GM23338 (cell line): Measurements from ENCODE around the gene INPP4B. TPM values are rescaled to one million over a fixed set of nuclear protein-coding genes. Genes with fewer than 3 reads are reported as not detected.
"Not testable (repeated sequence)": the region's sequence is repeated elsewhere in the genome, so short reads cannot be mapped to it uniquely, and the experiment has no call there.

ENCODE experiments used
- ATAC-seq: fragments of 200-7000 bp; cut with Tn5 transposase; 3 replicates; pipeline ENCODE4 v1.9.1; 2020
- DNase-seq: peaks from one replicate; pipeline ENCODE4 v3.0.0-alpha.2; 2015; ENCODE audit warnings: low spot score
- H2AFZ ChIP-seq: fragments of 200-600 bp; sonication (generic); 2 replicates; pipeline ENCODE4 v1.8.0; 2016; ENCODE audit warnings: antibody characterized with exemption, mild to moderate bottlenecking, moderate library complexity
- H3F3A ChIP-seq: fragments of 200-600 bp; sonication (generic); replicated peaks from 2 replicates; pipeline ENCODE4 v1.8.0; 2017; ENCODE audit warnings: antibody characterized with exemption, mixed run types, low read depth
- H3K27ac ChIP-seq: fragments of 200-600 bp; sonication (generic); 2 replicates; pipeline ENCODE4 v1.6.1; 2016; ENCODE audit warnings: low read depth
- H3K27me3 ChIP-seq: fragments of 200-600 bp; sonication (generic); 2 replicates; pipeline ENCODE4 v1.8.0; 2016; ENCODE audit warnings: mild to moderate bottlenecking, mixed run types, moderate library complexity; ENCODE audit not compliant: insufficient read depth
- H3K36me3 ChIP-seq: fragments of 200-600 bp; sonication (generic); 2 replicates; pipeline ENCODE4 v1.8.0; 2016; ENCODE audit warnings: mild to moderate bottlenecking; ENCODE audit not compliant: insufficient read depth
- H3K4me1 ChIP-seq: fragments of 200-600 bp; sonication (generic); 2 replicates; pipeline ENCODE4 v1.8.0; 2016; ENCODE audit warnings: mild to moderate bottlenecking, moderate library complexity; ENCODE audit not compliant: insufficient read depth
- H3K4me2 ChIP-seq: fragments of 200-600 bp; sonication (generic); 2 replicates; pipeline ENCODE4 v1.7.1; 2017; ENCODE audit warnings: mixed run types
- H3K4me3 ChIP-seq: fragments of 200-600 bp; sonication (generic); 2 replicates; pipeline ENCODE4 v1.6.1; 2016; ENCODE audit warnings: mixed run types
- H3K79me2 ChIP-seq: fragments of 200-600 bp; sonication (generic); replicated peaks from 2 replicates; pipeline ENCODE4 v1.8.0; 2017; ENCODE audit warnings: mild to moderate bottlenecking; ENCODE audit not compliant: insufficient read depth
- H3K9me2 ChIP-seq: fragments of 200-600 bp; sonication (generic); 2 replicates; pipeline ENCODE4 v1.8.0; 2017; ENCODE audit not compliant: insufficient read depth
- H4K20me1 ChIP-seq: fragments of 200-600 bp; sonication (generic); replicated peaks from 2 replicates; pipeline ENCODE4 v1.8.0; 2017; ENCODE audit warnings: mild to moderate bottlenecking; ENCODE audit not compliant: insufficient read depth
- H3K27ac Mint-ChIP-seq: 2 replicates; pipeline ENCODE4 v1.8.0; 2020; ENCODE audit warnings: inconsistent platforms, mild to moderate bottlenecking, moderate library complexity, mixed read lengths
- H3K27me3 Mint-ChIP-seq: 3 replicates; pipeline ENCODE4 v1.8.0; 2022; ENCODE audit warnings: low read depth, mild to moderate bottlenecking, moderate library complexity, mixed read lengths, inconsistent platforms; ENCODE audit not compliant: insufficient read depth, poor library complexity
- H3K36me3 Mint-ChIP-seq: 3 replicates; pipeline ENCODE4 v1.8.0; 2021; ENCODE audit warnings: low read depth, mild to moderate bottlenecking, inconsistent platforms, moderate library complexity, mixed read lengths
- H3K4me1 Mint-ChIP-seq: 3 replicates; pipeline ENCODE4 v1.8.0; 2020; ENCODE audit warnings: mild to moderate bottlenecking, inconsistent platforms, mixed read lengths
- H3K4me3 Mint-ChIP-seq: 3 replicates; pipeline ENCODE4 v1.8.0; 2021; ENCODE audit warnings: moderate library complexity, mild to moderate bottlenecking, inconsistent platforms, mixed read lengths
- H3K9me3 Mint-ChIP-seq: 3 replicates; pipeline ENCODE4 v1.8.0; 2020; ENCODE audit warnings: moderate library complexity, mild to moderate bottlenecking, inconsistent platforms, mixed read lengths
- CREB1 ChIP-seq: fragments of 250-450 bp; sonication (Bioruptor Pico); IDR thresholded peaks from 2 replicates; pipeline ENCODE4 v1.5.0; 2020; ENCODE audit warnings: low read depth, mild to moderate bottlenecking, moderate library complexity
- EZH2phosphoT487 ChIP-seq: fragments of 200-600 bp; sonication (generic); IDR thresholded peaks from one replicate; pipeline ENCODE4 v1.8.1; 2018; ENCODE audit warnings: antibody characterized with exemption; ENCODE audit not compliant: unreplicated experiment
- JUNB ChIP-seq: IDR thresholded peaks from one replicate; pipeline ENCODE4 v1.6.1; 2016; ENCODE audit warnings: antibody characterized with exemption; ENCODE audit not compliant: unreplicated experiment
- NANOG ChIP-seq: IDR thresholded peaks from 2 replicates; pipeline ENCODE4 v1.6.1; 2016; ENCODE audit warnings: antibody characterized with exemption, borderline replicate concordance
- POLR2AphosphoS5 ChIP-seq: IDR thresholded peaks from 2 replicates; pipeline ENCODE4 v1.6.1; 2016; ENCODE audit warnings: antibody characterized with exemption, low read depth
- STAT1 ChIP-seq: IDR thresholded peaks from one replicate; pipeline ENCODE4 v1.6.1; 2016; ENCODE audit warnings: antibody characterized with exemption; ENCODE audit not compliant: unreplicated experiment
- ZNF114 ChIP-seq: fragments of 250-450 bp; sonication (Bioruptor Pico); IDR thresholded peaks from 2 replicates; pipeline ENCODE4 v1.5.0; 2020; ENCODE audit warnings: mild to moderate bottlenecking, moderate library complexity
- ZNF331 ChIP-seq: fragments of 250-450 bp; sonication (Bioruptor Pico); IDR thresholded peaks from 2 replicates; pipeline ENCODE4 v1.5.0; 2020; ENCODE audit warnings: low read depth, mild to moderate bottlenecking, moderate library complexity
- polyA plus RNA-seq: library from polyadenylated mRNA; unstranded; fragments of >200 nt; fragmentation: Nextera tagmentation; extraction: Ambion mirVana; gene quantifications from 2 replicates; pipeline ENCODE4 v1.2.1, GENCODE V29; 2016
- total RNA-seq: library from RNA; depleted of rRNA; stranded (reverse); fragments of >200 nt; shearing (Covaris generic); gene quantifications from 2 replicates; pipeline ENCODE4 v1.2.3, GENCODE V29; 2014
- TF ChIP-seq, protein P1 (sequence below), 2 experiments: fragments of 200-600 bp in 1 of 2; sonication (generic) in 1 of 2; conservative IDR thresholded peaks; 2 replicates each; pipeline versions ENCODE4 v1.5.1 to v1.6.1; 2016 to 2017; ENCODE audit warnings: antibody characterized with exemption in 2 of 2, low read depth in 2 of 2, mild to moderate bottlenecking in 2 of 2, moderate library complexity in 1 of 2
- TF ChIP-seq, protein P2 (sequence below): IDR thresholded peaks from one replicate; pipeline ENCODE4 v1.6.1; 2018; ENCODE audit warnings: antibody characterized with exemption; ENCODE audit not compliant: unreplicated experiment
- TF ChIP-seq, protein P3 (sequence below): IDR thresholded peaks from 2 replicates; pipeline ENCODE4 v1.6.1; 2016; ENCODE audit warnings: antibody characterized with exemption

INPP4B gene
- total and polyA plus RNA-seq, 2 experiments from 2014 or later = 0.11 to 0.14 TPM

DNA sequence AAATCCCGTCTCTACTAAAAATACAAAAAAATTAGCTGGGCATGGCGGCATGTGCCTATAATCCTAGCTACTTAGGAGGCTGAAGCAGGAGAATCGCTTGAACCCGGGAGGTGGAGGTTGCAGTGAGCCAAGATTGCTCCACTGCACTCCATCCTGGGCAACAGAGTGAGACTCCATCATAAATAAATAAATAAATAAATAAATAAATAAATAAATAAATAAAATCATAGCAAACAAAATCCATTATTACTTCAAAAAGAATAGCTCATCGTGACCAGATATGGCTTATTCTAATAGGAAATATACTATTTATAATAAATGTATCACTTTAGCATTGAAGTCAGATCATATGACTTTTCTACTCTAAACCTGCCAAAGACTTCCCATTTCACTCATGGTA lies 42.2 kb downstream of the INPP4B start:
- not testable (repeated sequence) for H3K4me2 ChIP-seq, H3K9me2 ChIP-seq, H3K9me3 Mint-ChIP-seq, H3K4me1 Mint-ChIP-seq, H3K4me3 ChIP-seq, H3K4me1 ChIP-seq, H3K27me3 ChIP-seq, H3K36me3 Mint-ChIP-seq, H2AFZ ChIP-seq, H3K27ac ChIP-seq, H3K4me3 Mint-ChIP-seq, H3F3A ChIP-seq, H3K79me2 ChIP-seq, ATAC-seq, DNase-seq, H3K27ac Mint-ChIP-seq, H3K36me3 ChIP-seq, H3K27me3 Mint-ChIP-seq, H4K20me1 ChIP-seq

DNA sequence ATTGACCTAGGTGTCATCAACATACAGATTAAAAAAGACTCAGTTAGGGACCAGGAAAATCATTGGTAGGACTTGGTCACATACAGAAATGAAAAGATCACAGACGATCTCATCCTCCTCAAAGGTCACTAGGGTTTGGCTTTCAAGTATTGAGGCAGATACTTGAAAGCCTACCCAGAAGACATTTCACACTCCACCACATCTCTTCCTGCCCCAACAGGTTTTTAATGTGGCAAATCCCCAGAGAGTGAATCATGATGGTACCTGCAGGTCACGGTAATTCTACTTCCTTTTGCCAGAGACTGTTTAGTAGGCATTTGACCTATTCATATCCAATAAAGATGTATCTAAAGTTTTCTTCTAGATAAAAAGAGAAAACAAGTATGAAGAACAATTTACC lies 44.1 kb downstream of the INPP4B start:
- ATAC-seq = no peak
- Histone ChIP-seq H2AFZ (no peak overlapping the region), H3K27me3 (no peaks in the 10 kb centered on the region), H3K4me3 (no peak overlapping the region), H3K79me2 (no peaks in the 10 kb centered on the region), H3K36me3 (no peaks in the 10 kb centered on the region), H4K20me1 (no peaks in the 10 kb centered on the region), H3F3A (no peaks in the 10 kb centered on the region), H3K4me2 (no peak overlapping the region), H3K4me1 (no peaks in the 10 kb centered on the region), H3K9me2 (no peaks in the 10 kb centered on the region; the same call in 1 of the 2 replicates), H3K27ac (no peak overlapping the region)
- H3K27ac Mint-ChIP-seq = no peak overlapping the region
- H3K9me3 Mint-ChIP-seq = no peaks in the 10 kb centered on the region
- no peaks in the 10 kb centered on the region for H3K4me1 Mint-ChIP-seq
- H3K4me3 Mint-ChIP-seq = no peak overlapping the region
- TF ChIP-seq JUNB (no peak), CREB1 (CRISPR knock-in tag) (no peak), POLR2AphosphoS5 (no peak), ZNF114 (no peak), STAT1 (no peak), NANOG (no peak)
- H3K36me3 Mint-ChIP-seq = no peaks in the 10 kb centered on the region
- DNase-seq = no peak
- no peaks in the 10 kb centered on the region for H3K27me3 Mint-ChIP-seq

DNA sequence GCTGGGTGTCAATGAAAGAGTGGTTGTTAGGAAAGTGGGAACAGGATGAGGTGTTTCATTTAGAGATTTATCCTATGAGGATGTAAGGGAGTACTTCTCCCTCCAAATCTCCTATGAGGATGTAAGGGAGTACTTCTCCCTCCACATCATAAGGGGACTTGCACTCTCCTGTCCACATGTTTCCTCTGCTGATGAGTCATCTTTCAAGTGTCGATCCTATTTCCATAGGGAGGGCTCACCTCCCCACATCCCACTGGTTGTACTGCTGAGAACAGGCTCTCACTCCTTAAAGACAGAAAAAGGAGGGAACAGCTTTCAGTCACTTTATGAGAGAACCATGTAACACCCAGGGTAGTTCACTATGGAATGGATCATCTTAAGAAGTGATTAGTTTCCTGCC lies 65.0 kb downstream of the INPP4B start:
- no peaks in the 10 kb centered on the region for H3K36me3 Mint-ChIP-seq
- no peak overlapping the region for H3K27ac ChIP-seq
- H3F3A ChIP-seq = no peaks in the 10 kb centered on the region
- H3K4me1 Mint-ChIP-seq = no peaks in the 10 kb centered on the region
- no peaks in the 10 kb centered on the region for H3K79me2 ChIP-seq
- H3K27ac Mint-ChIP-seq = no peak overlapping the region
- no peak overlapping the region for H3K4me3 Mint-ChIP-seq
- no peaks in the 10 kb centered on the region for H3K27me3 ChIP-seq
- H3K36me3 ChIP-seq = no peaks in the 10 kb centered on the region
- no peaks in the 10 kb centered on the region for H3K27me3 Mint-ChIP-seq
- DNase-seq (no peak), ATAC-seq (no peak)
- H3K9me3 Mint-ChIP-seq = no peaks in the 10 kb centered on the region
- H3K4me3 ChIP-seq = no peak overlapping the region
- H3K9me2 ChIP-seq = no peaks in the 10 kb centered on the region
- no peaks in the 10 kb centered on the region for H4K20me1 ChIP-seq
- H3K4me1 ChIP-seq = no peaks in the 10 kb centered on the region
- H3K4me2 ChIP-seq = no peak overlapping the region
- no peak overlapping the region for H2AFZ ChIP-seq
- TF ChIP-seq, protein P1, sequence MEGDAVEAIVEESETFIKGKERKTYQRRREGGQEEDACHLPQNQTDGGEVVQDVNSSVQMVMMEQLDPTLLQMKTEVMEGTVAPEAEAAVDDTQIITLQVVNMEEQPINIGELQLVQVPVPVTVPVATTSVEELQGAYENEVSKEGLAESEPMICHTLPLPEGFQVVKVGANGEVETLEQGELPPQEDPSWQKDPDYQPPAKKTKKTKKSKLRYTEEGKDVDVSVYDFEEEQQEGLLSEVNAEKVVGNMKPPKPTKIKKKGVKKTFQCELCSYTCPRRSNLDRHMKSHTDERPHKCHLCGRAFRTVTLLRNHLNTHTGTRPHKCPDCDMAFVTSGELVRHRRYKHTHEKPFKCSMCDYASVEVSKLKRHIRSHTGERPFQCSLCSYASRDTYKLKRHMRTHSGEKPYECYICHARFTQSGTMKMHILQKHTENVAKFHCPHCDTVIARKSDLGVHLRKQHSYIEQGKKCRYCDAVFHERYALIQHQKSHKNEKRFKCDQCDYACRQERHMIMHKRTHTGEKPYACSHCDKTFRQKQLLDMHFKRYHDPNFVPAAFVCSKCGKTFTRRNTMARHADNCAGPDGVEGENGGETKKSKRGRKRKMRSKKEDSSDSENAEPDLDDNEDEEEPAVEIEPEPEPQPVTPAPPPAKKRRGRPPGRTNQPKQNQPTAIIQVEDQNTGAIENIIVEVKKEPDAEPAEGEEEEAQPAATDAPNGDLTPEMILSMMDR (conservative IDR thresholded peaks at IDR 0.05; ENCODE audit: low read depth in 2 of 2) = no peak
- TF ChIP-seq, protein P2, sequence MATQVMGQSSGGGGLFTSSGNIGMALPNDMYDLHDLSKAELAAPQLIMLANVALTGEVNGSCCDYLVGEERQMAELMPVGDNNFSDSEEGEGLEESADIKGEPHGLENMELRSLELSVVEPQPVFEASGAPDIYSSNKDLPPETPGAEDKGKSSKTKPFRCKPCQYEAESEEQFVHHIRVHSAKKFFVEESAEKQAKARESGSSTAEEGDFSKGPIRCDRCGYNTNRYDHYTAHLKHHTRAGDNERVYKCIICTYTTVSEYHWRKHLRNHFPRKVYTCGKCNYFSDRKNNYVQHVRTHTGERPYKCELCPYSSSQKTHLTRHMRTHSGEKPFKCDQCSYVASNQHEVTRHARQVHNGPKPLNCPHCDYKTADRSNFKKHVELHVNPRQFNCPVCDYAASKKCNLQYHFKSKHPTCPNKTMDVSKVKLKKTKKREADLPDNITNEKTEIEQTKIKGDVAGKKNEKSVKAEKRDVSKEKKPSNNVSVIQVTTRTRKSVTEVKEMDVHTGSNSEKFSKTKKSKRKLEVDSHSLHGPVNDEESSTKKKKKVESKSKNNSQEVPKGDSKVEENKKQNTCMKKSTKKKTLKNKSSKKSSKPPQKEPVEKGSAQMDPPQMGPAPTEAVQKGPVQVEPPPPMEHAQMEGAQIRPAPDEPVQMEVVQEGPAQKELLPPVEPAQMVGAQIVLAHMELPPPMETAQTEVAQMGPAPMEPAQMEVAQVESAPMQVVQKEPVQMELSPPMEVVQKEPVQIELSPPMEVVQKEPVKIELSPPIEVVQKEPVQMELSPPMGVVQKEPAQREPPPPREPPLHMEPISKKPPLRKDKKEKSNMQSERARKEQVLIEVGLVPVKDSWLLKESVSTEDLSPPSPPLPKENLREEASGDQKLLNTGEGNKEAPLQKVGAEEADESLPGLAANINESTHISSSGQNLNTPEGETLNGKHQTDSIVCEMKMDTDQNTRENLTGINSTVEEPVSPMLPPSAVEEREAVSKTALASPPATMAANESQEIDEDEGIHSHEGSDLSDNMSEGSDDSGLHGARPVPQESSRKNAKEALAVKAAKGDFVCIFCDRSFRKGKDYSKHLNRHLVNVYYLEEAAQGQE = no peak
- TF ChIP-seq, protein P3, sequence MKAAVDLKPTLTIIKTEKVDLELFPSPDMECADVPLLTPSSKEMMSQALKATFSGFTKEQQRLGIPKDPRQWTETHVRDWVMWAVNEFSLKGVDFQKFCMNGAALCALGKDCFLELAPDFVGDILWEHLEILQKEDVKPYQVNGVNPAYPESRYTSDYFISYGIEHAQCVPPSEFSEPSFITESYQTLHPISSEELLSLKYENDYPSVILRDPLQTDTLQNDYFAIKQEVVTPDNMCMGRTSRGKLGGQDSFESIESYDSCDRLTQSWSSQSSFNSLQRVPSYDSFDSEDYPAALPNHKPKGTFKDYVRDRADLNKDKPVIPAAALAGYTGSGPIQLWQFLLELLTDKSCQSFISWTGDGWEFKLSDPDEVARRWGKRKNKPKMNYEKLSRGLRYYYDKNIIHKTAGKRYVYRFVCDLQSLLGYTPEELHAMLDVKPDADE = no peak
- no peak for TF ChIP-seq EZH2phosphoT487
- no peak for TF ChIP-seq STAT1
- TF ChIP-seq NANOG = no peak
- no peak for TF ChIP-seq CREB1 (CRISPR knock-in tag)
- TF ChIP-seq JUNB = no peak
- TF ChIP-seq ZNF331 (CRISPR knock-in tag) = no peak
- no peak for TF ChIP-seq ZNF114
